K562 (cell line): ENCODE measurements around the gene ITPR1. TPM values are rescaled to one million over a fixed set of nuclear protein-coding genes. Genes with fewer than 3 reads are reported as not detected.

Source experiments
- CEBPB ChIP-seq: fragments of 450-650 bp; IDR thresholded peaks from 2 replicates; pipeline ENCODE4 v1.6.1; 2016; ENCODE audit warnings: missing genetic modification characterization, missing compliant biosample characterization
- CHCHD3 ChIP-seq: fragments of 250-450 bp; sonication (Bioruptor Pico); IDR thresholded peaks from 2 replicates; pipeline ENCODE4 v2.1.2; 2022; ENCODE audit warnings: mild to moderate bottlenecking
- ELF1 ChIP-seq: fragments of 200-800 bp; sonication (Bioruptor generic); IDR thresholded peaks from 2 replicates; pipeline ENCODE4 v1.6.1; 2016; ENCODE audit warnings: missing genetic modification characterization, missing compliant biosample characterization
- ETV6 ChIP-seq, 3 experiments: fragments of 150-350 bp in 1 of 3; sonication (generic) in 1 of 3; formaldehyde crosslinking in 1 of 3; IDR thresholded peaks; 2 replicates each; pipeline versions ENCODE4 v1.6.1 to v1.8.0; 2014 to 2022; ENCODE audit warnings: borderline replicate concordance in 2 of 3, low read depth in 2 of 3, antibody characterized with exemption in 1 of 3, low read length in 1 of 3, mild to moderate bottlenecking in 1 of 3, missing genetic modification reagents in 1 of 3
- FOSL1 ChIP-seq: fragments of 200-800 bp; sonication (Bioruptor generic); conservative IDR thresholded peaks from 2 replicates; pipeline ENCODE4 v1.6.1; 2016; ENCODE audit warnings: missing genetic modification characterization, missing compliant biosample characterization
- FUS ChIP-seq: fragments of 200-400 bp; formaldehyde crosslinking; optimal IDR thresholded peaks from 2 replicates; pipeline ENCODE3; 2017; ENCODE audit warnings: low read depth, low read length
- JUND ChIP-seq, 2 experiments: IDR thresholded peaks; 2 replicates in 1 of 2; 3 replicates in 1 of 2; pipeline ENCODE4 v1.6.1; 2011; ENCODE audit warnings: borderline replicate concordance in 2 of 2, low read depth in 2 of 2, low read length in 2 of 2, improper control_type of control experiment in 1 of 2, missing biosample characterization in 1 of 2, missing genetic modification characterization in 1 of 2, missing genetic modification reagents in 1 of 2
- MEIS2 ChIP-seq: fragments of 450-650 bp; IDR thresholded peaks from 2 replicates; pipeline ENCODE4 v1.6.1; 2014; ENCODE audit warnings: mild to moderate bottlenecking; ENCODE audit not compliant: partially characterized antibody
- MTF1 ChIP-seq: fragments of 250-450 bp; sonication (Bioruptor Pico); IDR thresholded peaks from 2 replicates; pipeline ENCODE4 v1.9.0; 2021; ENCODE audit warnings: moderate library complexity, mild to moderate bottlenecking, inconsistent platforms, borderline replicate concordance
- NBN ChIP-seq: fragments of 450-650 bp; IDR thresholded peaks from 2 replicates; pipeline ENCODE4 v1.6.1; 2016; ENCODE audit warnings: low read depth, mild to moderate bottlenecking
- NFE2 ChIP-seq: IDR thresholded peaks from 2 replicates; pipeline ENCODE4 v1.6.1; 2014; ENCODE audit warnings: antibody characterized with exemption, low read depth
- NRF1 ChIP-seq, 2 experiments: fragments of 450-650 bp; IDR thresholded peaks in 1 of 2; conservative IDR thresholded peaks in 1 of 2; 2 replicates each; pipeline ENCODE4 v1.6.1; 2014; ENCODE audit warnings: mild to moderate bottlenecking in 2 of 2
- PKNOX1 ChIP-seq: fragments of 450-650 bp; IDR thresholded peaks from 2 replicates; pipeline ENCODE4 v1.6.1; 2016
- SMARCA4 ChIP-seq: fragments of 450-650 bp; IDR thresholded peaks from 2 replicates; pipeline ENCODE4 v1.6.1; 2016
- ZNF184 ChIP-seq: sonication (generic); formaldehyde crosslinking; IDR thresholded peaks from 2 replicates; pipeline ENCODE4 v1.5.0; 2020; ENCODE audit warnings: missing genetic modification reagents
- ZNF24 ChIP-seq: fragments of 450-650 bp; IDR thresholded peaks from 2 replicates; pipeline ENCODE4 v1.6.1; 2016
- ZNF398 ChIP-seq: fragments of 250-450 bp; sonication (Bioruptor Pico); IDR thresholded peaks from 2 replicates; pipeline ENCODE4 v1.8.0; 2021; ENCODE audit warnings: moderate library complexity, mild to moderate bottlenecking, inconsistent platforms
- ZNF584 ChIP-seq: fragments of 200-800 bp; sonication (Bioruptor generic); IDR thresholded peaks from 2 replicates; pipeline ENCODE4 v1.6.1; 2016; ENCODE audit warnings: low read depth, mild to moderate bottlenecking, missing genetic modification characterization, missing compliant biosample characterization
- ZNF79 ChIP-seq: fragments of 250-450 bp; sonication (Bioruptor Pico); IDR thresholded peaks from 2 replicates; pipeline ENCODE4 v1.4.0; 2020; ENCODE audit warnings: low read depth, mild to moderate bottlenecking, moderate library complexity
- polyA plus RNA-seq, 8 experiments: library from polyadenylated mRNA; depleted of rRNA in 4 of 8; stranded (reverse) in 5 of 8; unstranded in 3 of 8; fragments of >200 nt; fragmentation: Nextera tagmentation in 2 of 8; fragmentation: Illumina TruSeq in 1 of 8; extraction: Ambion mirVana in 2 of 8; extraction: Trizol in 1 of 8; gene quantifications; 2 replicates each; pipeline versions ENCODE4 v1.2.1 to v1.2.3, GENCODE V29; 2011 to 2014; ENCODE audit warnings: inconsistent platforms in 1 of 8, missing spikeins in 1 of 8
- total RNA-seq, 7 experiments: library from RNA; depleted of rRNA in 6 of 7; stranded (reverse); fragments of >200 nt in 6 of 7; fragmentation: Illumina TruSeq in 2 of 7; extraction: Trizol in 2 of 7; gene quantifications; 2 replicates each; pipeline versions ENCODE4 v1.2.1 to v1.2.3, GENCODE V29; 2011 to 2021; ENCODE audit warnings: low replicate concordance in 1 of 7
- TF ChIP-seq, protein P1 (sequence below): fragments of 450-650 bp; IDR thresholded peaks from 2 replicates; pipeline ENCODE4 v1.6.1; 2017; ENCODE audit warnings: antibody characterized with exemption, mild to moderate bottlenecking

Gene ITPR1
- total and polyA plus RNA-seq, 9 of the 15 experiments (the other 6 are each of a cell fraction or from before 2014, with no cell fraction given): 22.4 to 40.0 (median 27.4) TPM

GRCh38 chr3:4776980-4777581, 283.9 kb downstream of the ITPR1 start (continued):
- TF ChIP-seq MEIS2 (peak; percentile 90), PKNOX1 (peak; percentile 76), ZNF79 (CRISPR knock-in tag) (no peak), CHCHD3 (no peak), ETV6 (IDR thresholded peaks at IDR 0.05; ENCODE audit: borderline replicate concordance in 1 of 2, low read depth in 2 of 2, low read length in 1 of 2) (no peak), ETV6 (CRISPR knock-in tag; IDR thresholded peaks at IDR 0.05; ENCODE audit: borderline replicate concordance) (no peak), FUS (no peak), NBN (no peak), ZNF398 (CRISPR knock-in tag) (no peak), ZNF184 (CRISPR knock-in tag) (no peak), ZNF584 (CRISPR knock-in tag) (no peak), MTF1 (CRISPR knock-in tag) (no peak), ELF1 (no peak), SMARCA4 (no peak), FOSL1 (tag) (no peak), NFE2 (no peak), NRF1 (conservative IDR thresholded peaks at IDR 0.05 in 1 of 2, IDR thresholded peaks at IDR 0.05 in 1 of 2) (no peak), JUND (IDR thresholded peaks at IDR 0.05; ENCODE audit: borderline replicate concordance, low read depth, low read length) (0 out of 2 replicates have a peak, but pooled peaks have one; percentile 5), JUND (tag; IDR thresholded peaks at IDR 0.05; ENCODE audit: borderline replicate concordance, low read depth, low read length) (no peak), ZNF24 (no peak), CEBPB (tag) (peak; percentile 72)
- TF ChIP-seq, protein P1, sequence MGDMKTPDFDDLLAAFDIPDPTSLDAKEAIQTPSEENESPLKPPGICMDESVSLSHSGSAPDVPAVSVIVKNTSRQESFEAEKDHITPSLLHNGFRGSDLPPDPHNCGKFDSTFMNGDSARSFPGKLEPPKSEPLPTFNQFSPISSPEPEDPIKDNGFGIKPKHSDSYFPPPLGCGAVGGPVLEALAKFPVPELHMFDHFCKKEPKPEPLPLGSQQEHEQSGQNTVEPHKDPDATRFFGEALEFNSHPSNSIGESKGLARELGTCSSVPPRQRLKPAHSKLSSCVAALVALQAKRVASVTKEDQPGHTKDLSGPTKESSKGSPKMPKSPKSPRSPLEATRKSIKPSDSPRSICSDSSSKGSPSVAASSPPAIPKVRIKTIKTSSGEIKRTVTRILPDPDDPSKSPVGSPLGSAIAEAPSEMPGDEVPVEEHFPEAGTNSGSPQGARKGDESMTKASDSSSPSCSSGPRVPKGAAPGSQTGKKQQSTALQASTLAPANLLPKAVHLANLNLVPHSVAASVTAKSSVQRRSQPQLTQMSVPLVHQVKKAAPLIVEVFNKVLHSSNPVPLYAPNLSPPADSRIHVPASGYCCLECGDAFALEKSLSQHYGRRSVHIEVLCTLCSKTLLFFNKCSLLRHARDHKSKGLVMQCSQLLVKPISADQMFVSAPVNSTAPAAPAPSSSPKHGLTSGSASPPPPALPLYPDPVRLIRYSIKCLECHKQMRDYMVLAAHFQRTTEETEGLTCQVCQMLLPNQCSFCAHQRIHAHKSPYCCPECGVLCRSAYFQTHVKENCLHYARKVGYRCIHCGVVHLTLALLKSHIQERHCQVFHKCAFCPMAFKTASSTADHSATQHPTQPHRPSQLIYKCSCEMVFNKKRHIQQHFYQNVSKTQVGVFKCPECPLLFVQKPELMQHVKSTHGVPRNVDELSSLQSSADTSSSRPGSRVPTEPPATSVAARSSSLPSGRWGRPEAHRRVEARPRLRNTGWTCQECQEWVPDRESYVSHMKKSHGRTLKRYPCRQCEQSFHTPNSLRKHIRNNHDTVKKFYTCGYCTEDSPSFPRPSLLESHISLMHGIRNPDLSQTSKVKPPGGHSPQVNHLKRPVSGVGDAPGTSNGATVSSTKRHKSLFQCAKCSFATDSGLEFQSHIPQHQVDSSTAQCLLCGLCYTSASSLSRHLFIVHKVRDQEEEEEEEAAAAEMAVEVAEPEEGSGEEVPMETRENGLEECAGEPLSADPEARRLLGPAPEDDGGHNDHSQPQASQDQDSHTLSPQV: 0 out of 2 replicates have a peak, but pooled peaks have one; percentile 22
